ENCODE measurements around the gene NAIF1.
"Not testable (repeated sequence)": the region's sequence is repeated elsewhere in the genome, so short reads cannot be mapped to it uniquely, and the experiment has no call there.

Gene NAIF1

DNA sequence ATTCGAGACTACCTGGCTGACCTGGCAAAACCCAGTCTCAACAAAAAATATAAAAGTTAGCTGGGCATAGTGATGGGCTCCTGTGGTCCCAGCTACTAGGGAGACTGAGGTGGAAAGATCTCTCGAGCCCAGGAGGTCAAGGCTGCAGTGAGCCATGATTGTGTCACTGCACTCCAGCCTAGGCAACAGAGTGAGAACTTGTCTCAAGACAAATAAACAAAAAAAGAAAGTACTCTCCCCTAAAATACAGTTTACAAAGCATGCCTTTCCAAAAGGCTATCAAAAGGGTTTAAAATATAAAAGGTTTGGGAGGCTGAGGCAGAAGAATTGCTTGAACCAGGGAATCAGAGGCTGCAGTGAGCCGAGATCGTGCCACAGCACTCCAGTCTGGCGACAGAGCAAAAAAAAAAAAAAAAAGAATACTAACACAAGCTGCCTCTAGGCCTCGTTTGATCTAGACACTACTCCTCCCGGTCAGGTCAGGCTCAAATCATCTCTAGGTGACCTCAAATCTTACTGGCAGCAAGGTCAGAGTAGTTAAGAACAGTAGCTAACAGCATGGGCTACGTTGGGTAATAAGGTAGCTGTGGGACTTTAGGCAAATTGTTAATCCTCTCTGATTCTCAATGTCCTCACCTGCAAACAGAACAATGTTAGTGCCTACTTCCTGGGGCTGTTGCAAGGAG lies 9.3 kb downstream of the NAIF1 start:
- no peak for DNase-seq

DNA sequence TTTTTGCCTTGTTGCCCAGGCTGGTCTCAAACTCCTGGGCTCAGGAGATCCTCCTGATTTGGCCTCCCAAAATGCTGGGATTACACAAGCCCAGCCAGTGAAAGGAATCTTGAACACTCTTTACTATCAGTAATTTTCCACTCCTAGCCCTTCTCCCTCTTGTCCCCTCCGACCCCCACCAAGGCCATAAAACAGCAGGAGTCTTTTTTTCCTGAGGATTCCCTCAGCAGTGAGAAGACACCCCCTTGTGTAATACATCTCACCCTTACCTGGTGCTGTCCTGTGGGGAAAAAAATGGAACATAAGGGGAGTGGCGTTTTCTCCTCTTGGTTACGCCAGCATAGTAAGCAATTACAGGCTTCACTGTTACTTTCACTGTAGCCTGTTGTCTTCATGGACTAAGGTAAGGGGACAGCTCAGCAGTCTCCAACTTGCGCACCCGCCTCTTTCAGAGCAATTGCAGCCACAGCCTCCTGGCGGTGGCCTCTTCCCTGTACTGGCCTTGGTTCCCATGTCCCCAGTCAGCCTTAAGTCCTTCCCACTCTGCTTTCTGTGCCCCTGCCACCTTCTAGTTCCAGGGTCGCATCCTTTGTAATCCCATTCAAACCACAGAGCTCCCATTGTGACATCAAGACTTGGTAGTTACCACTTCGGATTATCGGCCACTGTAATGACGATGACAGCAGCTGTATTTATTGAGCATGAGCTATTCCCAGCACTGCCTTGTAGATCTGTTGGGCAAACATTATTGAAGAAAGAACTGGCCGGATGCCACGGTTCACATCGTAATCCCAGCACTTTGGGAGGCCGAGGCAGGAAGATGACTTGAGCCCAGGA lies 10.0 kb downstream of the NAIF1 start:
- DNase-seq = no peak

DNA sequence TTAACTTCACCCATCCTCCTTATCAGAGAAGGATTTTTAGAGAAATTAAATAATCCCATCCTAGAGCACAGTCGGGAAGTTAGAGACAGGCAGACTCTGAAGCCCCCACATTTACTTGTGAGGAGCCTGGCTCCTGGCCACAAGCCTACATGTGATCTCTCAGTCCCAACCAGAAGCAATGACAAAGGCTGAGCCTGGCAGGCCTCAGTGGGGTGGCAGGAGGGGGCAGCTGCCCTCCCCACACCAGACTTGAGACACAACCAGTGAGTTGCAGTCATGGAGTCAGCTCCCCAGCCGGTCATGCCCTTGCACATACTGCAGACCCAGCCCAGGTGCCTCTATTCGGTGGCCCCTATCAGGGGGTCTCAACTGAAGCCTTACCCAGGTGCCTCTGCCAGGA lies 11.0 kb downstream of the NAIF1 start:
- no peak for DNase-seq

DNA sequence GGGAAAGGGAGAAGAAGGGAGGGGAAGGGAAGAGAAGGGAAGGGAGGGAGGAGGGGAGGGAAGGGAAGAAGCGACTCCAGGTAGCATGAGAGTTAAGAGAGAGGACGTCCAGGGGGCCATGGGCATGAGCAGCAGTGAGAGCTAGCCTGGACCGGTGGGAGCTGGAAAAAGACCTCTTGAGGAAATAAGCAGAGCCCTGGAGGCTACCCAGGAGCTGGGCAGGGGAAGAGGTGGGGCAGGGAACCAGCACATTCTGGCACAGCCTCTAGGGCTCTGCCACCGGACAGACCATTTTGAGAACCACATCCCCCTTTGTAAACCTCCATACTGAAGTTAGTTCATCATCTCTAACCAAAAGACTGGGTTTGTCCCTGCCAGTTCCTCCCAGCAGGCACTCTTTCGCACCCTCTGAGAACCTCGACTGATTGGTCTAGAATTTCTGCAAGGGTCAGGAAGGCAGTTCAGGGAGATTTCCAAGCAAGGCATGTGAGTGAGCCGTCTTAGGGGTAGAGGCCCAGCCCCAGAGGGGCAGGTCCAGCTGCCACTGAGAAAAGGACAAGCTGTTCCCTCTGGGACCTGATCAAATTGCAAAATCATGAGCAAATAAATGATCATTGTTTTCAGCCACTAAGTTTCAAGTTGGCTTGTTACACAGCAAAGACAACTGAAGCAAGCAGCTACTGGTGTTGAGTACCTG lies 11.6 kb downstream of the NAIF1 start:
- no peak for DNase-seq

DNA sequence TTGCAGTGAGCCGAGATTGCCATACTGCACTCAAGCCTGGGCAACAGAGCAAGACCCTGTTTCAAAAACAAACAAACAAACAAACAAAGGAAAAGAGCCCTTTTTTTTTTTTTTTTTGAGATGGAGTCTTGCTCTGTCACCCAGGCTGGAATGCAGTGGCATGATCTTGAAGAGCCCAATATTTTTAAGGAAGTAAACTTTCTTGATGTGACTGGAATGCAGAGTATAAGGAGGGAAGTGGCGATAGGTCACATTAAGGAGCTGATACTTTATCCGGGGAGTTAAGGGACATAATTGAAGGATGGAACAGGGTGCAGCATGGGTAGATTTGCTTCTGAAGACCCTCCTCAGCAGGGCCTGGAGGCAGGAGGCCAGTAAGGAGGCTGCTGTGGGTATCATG lies 13.0 kb downstream of the NAIF1 start:
- no peak for DNase-seq

DNA sequence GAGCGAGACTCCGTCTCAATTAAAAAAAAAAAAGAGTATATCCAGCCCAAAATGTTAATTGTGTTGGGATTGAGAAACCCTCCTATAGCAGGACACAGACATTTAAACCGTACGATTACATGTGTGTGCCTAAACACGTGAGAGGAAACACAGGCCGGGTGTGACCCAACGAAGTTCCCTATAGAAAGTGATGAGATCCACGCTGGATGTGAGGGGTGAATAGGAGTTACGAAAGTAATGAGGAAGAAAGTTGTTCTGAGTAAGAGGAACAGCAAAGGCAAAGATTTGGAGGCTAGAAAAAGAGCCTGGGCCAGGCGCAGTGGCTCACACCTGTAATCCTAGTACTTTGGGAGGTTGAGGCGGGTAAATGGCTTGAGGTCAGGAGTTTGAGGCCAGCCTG lies 13.6 kb downstream of the NAIF1 start:
- DNase-seq = no peak

DNA sequence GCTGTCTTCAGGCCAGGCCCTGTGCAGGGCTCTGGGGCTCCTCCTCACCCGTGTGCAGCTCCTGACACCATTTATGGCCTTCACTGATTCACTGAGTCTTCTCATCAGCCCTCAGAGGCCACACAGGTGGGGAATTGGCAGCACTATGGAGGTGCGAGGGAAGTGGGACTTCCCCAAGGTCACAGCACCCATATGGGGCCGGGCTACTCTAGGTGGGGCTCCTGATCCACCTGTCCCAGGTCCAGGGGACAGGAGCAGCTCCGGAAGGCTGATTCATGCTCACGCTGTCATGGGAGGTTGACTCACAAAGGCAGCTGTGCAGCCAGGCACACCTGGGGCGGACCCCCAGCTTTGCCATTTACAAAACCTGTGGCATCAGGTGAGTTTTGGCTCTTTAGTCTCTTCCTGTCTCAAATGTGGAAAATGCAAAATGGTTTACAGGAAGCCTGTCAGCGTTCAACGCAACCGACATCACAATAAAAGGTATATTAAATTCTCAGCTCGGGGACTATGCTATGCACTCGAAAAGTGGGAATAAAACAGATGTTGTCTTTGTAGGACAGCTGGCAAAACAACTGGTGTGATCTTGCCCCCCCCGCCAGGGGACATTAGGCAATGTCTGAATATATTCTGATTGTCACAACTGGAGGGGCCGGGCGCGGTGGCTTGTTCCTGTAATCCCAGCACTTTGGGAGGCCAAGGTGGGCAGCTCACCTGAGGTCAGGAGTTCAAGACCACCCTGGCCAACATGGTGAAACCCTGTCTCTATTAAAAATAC lies 15.0 kb downstream of the NAIF1 start:
- no peak for DNase-seq

DNA sequence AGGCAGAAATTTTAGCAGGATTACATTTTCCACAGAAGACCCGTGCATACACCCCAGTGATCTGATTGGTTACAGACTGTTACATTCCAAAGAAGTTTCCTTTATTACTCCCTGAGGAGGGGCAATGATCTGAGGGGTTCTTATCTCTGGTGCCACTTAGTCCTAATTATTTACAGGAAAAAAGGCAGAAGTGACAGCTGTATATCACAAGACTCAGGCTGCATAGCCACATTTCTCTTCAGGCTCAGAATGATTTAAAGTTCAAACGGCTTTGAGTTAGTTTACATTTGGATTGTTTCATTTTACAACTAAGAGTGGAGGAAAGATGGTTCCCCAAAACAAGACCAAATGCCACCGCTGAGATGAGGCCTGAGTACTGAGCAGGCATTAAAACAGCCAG lies 17.3 kb downstream of the NAIF1 start:
- DNase-seq = no peak

DNA sequence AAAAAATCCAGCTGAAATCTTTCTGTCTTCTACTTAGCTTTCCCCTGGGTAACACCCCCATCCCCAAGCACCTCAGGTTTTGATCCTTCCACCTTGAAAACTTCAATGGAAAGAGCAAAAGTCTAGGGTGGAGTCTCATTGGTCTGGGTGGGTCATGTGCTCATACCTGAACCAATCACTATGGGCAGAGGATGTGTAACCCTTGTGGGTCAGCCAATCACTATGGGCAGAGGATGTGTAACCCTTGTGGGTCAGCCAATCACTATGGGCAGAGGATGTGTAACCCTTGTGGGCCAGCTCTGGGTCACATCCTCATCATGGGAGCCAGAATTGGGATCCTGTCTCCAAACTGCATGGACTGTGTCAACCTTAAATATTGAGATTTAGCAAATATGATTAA lies 18.5 kb downstream of the NAIF1 start:
- DNase-seq = no peak

DNA sequence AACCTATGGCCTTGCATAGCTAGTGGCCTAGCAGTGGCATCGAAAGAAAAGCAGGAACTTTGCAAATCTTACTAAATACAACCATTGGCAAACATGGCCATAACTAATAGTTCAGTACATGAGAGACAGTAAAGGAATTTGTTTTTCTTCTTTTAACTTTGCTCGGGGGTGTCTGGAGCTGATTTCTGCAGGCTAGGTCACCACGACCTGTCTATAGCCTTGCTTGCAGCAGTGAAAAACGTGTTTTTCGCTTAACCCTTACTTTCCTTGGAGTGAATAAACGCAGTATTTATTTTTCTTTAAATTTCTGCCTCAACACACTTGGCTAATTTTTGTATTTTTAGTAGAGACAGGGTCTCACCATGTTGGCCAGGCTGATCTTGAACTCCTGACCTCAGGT lies 19.9 kb downstream of the NAIF1 start:
- no peak for DNase-seq

DNA sequence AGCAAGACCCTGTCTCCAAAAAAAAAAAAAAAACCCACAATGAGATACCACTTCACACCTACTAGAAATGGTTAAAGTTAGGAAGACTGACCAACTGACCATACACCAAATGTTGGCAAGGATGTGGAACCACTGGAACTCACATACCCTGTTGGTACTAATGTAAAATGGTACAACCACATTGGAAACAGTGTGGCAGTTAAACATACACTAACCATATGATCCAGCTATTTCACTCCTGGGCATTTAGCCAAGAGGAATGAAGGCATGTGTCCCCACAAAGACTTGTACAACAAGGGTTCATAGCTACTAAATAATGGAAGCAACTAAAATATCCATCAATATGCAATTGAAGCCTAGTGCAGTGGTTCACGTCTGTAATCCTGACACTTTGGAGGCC lies 21.3 kb downstream of the NAIF1 start:
- DNase-seq = no peak

DNA sequence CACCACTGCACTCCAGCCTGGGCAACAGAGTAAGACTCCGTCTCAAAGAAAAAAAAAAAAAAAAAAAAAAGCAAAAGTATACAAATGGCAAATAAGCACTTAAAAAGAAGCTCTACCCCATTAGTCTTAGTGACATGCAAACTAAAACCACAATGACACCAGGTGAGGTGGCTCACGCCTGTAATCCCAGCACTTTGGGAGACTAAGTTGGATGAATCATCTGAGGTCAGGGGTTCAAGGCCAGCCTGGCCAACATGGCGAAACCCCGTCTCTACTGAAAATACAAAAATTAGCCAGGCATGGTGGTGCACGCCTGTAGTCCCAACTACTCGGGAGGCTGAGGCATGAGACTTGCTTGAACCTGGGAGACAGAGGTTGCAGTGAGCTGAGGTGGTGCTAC lies 21.7 kb downstream of the NAIF1 start:
- not testable (repeated sequence) for DNase-seq

DNA sequence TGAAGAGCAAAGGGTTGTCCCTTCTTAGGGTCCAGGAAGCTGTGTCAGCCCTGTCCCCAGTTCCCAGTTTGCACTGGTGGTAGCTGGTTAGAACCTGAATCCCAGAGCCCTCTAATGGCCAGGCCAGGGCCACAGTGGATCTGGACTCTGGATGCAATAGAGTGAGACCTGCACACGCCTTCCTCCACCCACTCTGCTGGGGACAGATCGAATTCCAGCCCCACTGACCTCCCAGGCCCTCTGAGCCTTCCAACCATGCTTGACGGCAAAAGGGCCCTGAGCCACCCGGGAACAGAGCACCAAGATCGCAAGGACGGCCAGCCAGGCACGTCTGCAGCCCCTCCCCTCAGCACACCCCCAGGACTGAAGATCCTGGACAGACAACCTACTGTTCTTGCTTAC lies 23.7 kb downstream of the NAIF1 start:
- no peak for DNase-seq

DNA sequence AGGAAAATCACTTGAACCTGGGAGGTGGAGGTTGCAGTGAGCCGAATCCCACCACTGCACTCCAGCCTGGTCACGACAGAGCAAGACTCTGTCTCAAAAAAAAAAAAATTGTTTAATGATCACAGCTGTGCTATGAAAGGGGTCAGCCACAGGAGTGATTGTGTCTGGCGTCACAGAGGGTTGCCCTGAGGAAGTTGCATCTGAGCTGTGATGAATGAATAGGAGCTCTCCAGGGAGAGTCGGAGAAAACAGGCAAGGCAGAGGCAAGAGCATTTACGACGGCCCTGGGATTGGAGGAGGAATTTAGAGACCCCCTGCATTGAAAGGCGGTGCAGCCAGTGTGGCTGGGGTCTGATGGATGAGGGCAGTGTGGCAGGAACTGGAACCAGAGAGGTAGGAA lies 25.1 kb downstream of the NAIF1 start:
- DNase-seq = no peak

DNA sequence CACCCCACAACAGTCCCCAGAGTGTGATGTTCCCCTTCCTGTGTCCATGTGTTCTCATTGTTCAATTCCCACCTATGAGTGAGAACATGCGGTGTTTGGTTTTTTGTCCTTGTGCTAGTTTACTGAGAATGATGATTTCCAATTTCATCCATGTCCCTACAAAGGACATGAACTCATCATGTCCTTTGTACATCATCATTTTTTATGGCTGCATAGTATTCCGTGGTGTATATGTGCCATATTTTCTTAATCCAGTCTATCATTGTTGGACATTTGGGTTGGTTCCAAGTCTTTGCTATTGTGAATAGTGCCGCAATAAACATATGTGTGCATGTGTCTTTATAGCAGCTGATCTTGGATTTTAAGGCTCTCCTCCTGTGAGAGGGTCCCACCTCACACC lies 26.3 kb downstream of the NAIF1 start:
- not testable (repeated sequence) for DNase-seq

DNA sequence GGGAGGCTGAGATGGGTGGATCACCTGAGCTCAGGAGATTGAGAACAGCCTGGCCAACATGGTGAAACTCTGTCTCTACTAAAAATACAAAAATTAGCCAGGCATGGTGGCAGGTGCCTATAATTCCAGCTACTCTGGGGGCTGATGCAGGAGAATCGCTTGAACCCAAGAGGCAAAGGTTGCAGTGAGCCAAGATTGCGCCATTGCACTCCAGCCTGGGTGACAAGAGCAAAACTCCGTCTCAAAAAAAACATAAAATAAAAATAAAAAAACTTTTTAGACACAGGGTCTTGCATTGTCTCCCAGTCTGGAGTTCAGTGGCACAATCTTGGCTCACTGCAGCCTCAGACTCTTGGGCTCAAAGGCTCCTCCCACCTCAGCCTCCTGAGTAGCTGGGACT lies 30.6 kb downstream of the NAIF1 start:
- DNase-seq = not testable (repeated sequence)

DNA sequence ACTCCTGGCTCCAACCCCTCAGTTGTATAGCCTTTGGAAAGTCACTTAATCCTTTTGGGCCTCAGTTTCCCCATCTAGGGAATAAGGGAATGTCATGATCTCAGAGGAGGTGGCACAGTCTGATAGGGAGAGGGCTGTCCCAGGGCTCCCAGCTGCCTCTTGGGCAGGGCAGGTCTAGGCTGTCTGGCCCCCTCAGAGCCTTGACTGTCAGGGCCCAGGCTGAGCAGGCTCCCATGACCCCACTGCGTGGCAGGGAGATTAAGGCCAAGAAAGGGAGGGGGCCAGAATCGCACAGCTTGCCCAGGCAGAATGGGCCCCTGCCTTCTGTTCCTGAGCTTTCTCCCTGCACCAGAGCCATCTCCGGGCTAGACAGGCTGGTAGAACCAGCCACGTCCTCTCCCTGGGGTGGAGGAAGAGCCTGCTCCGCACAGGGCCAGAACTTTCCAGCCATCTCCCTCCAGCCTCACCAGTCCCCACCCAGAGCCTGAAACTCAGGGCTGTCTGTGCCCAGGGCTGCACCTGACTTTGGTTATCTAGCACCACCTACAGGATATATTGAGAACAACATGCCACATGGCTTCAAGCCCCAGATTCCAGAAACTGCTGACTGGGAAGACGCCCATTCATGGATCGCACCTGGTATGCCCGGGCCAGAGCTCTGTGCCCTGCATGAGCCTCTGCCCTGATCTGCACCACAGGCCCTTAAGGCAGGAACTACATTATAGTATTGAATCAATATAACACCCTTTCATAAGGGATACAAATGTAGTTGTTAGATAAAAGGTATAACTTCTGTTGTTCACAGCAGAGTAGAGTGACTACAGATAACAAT lies 32.1 kb downstream of the NAIF1 start:
- peak; percentile 69 for DNase-seq

DNA sequence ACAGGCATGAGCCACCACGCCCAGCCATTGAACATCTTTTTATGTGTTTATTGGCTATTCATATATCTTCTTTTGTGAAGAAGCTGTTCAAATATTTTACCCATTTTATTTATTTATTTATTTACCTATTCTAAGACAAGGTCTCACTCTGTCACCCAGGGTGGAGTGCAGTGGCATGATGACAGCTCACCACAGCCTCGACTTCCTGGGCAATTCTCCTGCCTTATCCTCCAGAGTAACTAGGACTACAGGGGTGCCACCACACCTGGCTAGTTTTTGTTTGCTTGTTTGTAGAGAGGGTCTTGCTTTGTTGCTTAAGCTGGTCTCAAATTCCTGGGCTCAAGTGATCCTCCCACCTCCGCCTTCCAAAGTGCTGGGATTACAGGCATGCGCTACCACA lies 33.5 kb downstream of the NAIF1 start:
- DNase-seq = no peak

DNA sequence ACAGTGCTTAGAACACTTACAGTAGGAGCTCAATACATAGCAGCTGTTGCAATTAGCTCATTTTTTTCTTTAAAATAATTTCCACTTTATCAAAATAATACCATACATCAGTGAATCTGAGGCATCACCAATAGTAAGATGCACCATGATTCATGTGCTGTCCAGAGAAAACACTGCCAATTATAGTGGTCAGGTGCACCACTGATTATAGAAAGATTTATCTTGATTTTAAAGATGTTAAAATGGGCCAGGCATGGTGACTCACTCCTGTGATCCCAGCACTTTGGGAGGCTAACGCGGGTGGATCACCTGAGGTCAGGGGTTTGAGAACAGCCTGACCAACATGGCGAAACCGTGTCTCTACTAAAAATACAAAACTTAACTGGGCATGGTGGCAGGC lies 39.4 kb downstream of the NAIF1 start:
- DNase-seq = no peak

DNA sequence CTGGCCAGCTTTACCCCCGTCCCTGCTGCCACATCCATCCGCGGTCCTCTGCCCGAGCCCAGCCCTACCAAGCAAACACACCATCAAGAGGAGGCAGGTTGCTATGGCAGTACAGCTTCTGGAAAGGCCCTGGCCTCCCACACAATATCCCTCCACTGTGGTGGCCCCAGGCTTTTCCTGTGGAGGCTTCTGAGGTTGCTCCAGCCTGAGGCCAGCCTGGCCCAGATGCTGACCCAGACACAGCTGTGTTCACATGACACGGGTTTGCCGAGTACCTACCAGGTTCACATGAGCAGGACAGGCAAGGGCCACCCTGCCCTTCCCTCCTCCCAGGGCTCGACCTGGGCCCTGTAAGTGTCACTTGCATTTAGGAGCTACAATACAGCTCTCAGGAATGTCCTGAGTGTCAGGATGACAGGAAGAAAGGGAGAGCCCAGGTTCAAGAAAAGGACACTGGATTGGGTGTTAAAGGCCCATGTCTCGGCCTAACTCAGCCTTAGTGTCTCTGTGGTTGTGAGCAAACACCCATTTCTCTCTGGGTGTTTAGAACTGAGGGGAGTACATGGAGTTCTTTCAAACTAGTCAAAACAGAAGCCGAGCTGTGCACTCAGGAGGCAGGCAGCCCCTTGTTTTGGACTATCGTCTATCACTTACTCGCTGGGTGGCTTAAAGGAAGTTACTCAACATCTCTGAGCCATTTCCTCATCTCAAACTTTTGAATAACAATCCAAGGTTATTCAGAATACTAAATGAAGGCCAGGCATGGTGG lies 40.2 kb downstream of the NAIF1 start:
- no peak for DNase-seq

DNA sequence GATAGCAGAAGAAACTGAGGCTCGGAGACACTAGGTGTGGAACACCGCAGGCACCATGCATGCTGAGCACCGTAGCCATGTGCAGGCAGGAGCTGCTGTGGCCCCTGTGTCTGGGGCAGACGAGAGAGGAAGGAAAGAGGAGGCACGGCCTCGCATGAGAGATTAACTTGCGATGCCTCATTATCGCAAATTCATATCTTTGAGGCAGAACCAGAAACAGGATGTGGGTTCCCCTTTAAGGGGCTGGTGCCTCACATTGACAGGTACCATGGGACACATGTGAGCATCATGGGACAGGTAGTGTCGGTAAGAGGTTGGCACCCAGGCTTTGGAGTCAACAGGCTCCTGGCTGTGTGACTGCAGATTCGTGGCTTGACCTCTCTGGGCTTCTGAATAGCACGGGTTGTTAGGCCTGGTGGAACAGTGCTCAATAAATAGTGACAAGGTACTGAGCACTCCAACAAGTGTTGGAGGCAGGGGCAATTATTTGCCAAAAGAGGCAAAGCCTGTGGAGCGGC lies 40.8 kb downstream of the NAIF1 start:
- DNase-seq = no peak
